Activated T-cell treated with anti-CD3 and anti-CD28 coated beads for 48 hours (primary cell): ENCODE data around the gene DES.
"Not testable (repeated sequence)": the region's sequence is repeated elsewhere in the genome, so short reads cannot be mapped to it uniquely, and the experiment has no call there.

Experiments
- DNase-seq: peaks from one replicate; pipeline ENCODE4 v3.0.0-alpha.2; 2020; ENCODE audit warnings: low read depth

Gene DES

GRCh38 chr2:219399716-219400478 is 18.3 kb upstream of the DES start:
- DNase-seq: no peak

GRCh38 chr2:219400562-219400961 is 17.6 kb upstream of the DES start:
- DNase-seq: no peak

GRCh38 chr2:219401606-219402005 is 16.6 kb upstream of the DES start:
- DNase-seq: no peak

- DNase-seq: peak; percentile 35
Measured at GRCh38 chr2:219402665-219403515, 15.3 kb upstream of the DES start.

- no peak for DNase-seq
Measured at GRCh38 chr2:219403861-219404260, 14.3 kb upstream of the DES start.

- no peak for DNase-seq
Measured at GRCh38 chr2:219404291-219404910, 13.8 kb upstream of the DES start.

- no peak for DNase-seq
Measured at GRCh38 chr2:219404954-219405353, 13.2 kb upstream of the DES start.

- DNase-seq: no peak
Measured at GRCh38 chr2:219405451-219405850, 12.7 kb upstream of the DES start.

- no peak for DNase-seq
Measured at GRCh38 chr2:219405958-219406860, 12.0 kb upstream of the DES start.

GRCh38 chr2:219406861-219407230 is 11.3 kb upstream of the DES start:
- DNase-seq: no peak

GRCh38 chr2:219407343-219407742 is 10.8 kb upstream of the DES start:
- not testable (repeated sequence) for DNase-seq

- no peak for DNase-seq
Measured at GRCh38 chr2:219408204-219408603, 10.0 kb upstream of the DES start.

GRCh38 chr2:219408631-219409030 is 9.5 kb upstream of the DES start:
- no peak for DNase-seq

- DNase-seq: no peak
Measured at GRCh38 chr2:219409619-219410018, 8.6 kb upstream of the DES start.

- DNase-seq: no peak
Measured at GRCh38 chr2:219410390-219410789, 7.8 kb upstream of the DES start.

- DNase-seq: no peak
Measured at GRCh38 chr2:219414857-219415256, 3.3 kb upstream of the DES start.

GRCh38 chr2:219415580-219416234 is 2.5 kb upstream of the DES start:
- DNase-seq: no peak

GRCh38 chr2:219416235-219416602 is 2.0 kb upstream of the DES start:
- DNase-seq: no peak

- no peak for DNase-seq
Measured at GRCh38 chr2:219416938-219417337, 1.2 kb upstream of the DES start.

- no peak for DNase-seq
Measured at GRCh38 chr2:219417374-219417773, 803 bp upstream of the DES start.

GRCh38 chr2:219419012-219419324 is 791 bp downstream of the DES start:
- no peak for DNase-seq
